K562 (cell line): ENCODE measurements around the gene CDC45. TPM values are rescaled to one million over a fixed set of nuclear protein-coding genes. Genes with fewer than 3 reads are reported as not detected.

Experiments
- GATA2 ChIP-seq: sonication (generic); formaldehyde crosslinking; IDR thresholded peaks from 2 replicates; pipeline ENCODE4 v1.4.0; 2020; ENCODE audit warnings: mild to moderate bottlenecking, missing genetic modification reagents
- HDAC2 ChIP-seq: fragments of 450-650 bp; IDR thresholded peaks from 2 replicates; pipeline ENCODE4 v1.6.1; 2016; ENCODE audit warnings: mild to moderate bottlenecking
- KLF10 ChIP-seq: fragments of 250-450 bp; sonication (Bioruptor Pico); IDR thresholded peaks from 2 replicates; pipeline ENCODE4 v1.6.1; 2021; ENCODE audit warnings: matching md5 sums
- ZBTB1 ChIP-seq: sonication (generic); formaldehyde crosslinking; IDR thresholded peaks from 2 replicates; pipeline ENCODE4 v1.8.1; 2023; ENCODE audit warnings: missing genetic modification reagents, low read depth, mild to moderate bottlenecking, borderline replicate concordance
- ZFP1 ChIP-seq: fragments of 450-650 bp; formaldehyde crosslinking; IDR thresholded peaks from 2 replicates; pipeline ENCODE4 v1.4.0; 2020; ENCODE audit warnings: mild to moderate bottlenecking, mixed read lengths
- ZNF384 ChIP-seq: IDR thresholded peaks from 2 replicates; pipeline ENCODE4 v1.6.1; 2012; ENCODE audit warnings: low read depth, low read length, improper control_type of control experiment
- ZNF695 ChIP-seq: fragments of 450-650 bp; formaldehyde crosslinking; IDR thresholded peaks from 2 replicates; pipeline ENCODE4 v1.4.0; 2020; ENCODE audit warnings: mild to moderate bottlenecking, moderate library complexity
- polyA plus RNA-seq, 8 experiments: library from polyadenylated mRNA; depleted of rRNA in 4 of 8; stranded (reverse) in 5 of 8; unstranded in 3 of 8; fragments of >200 nt; fragmentation: Nextera tagmentation in 2 of 8; fragmentation: Illumina TruSeq in 1 of 8; extraction: Ambion mirVana in 2 of 8; extraction: Trizol in 1 of 8; gene quantifications; 2 replicates each; pipeline versions ENCODE4 v1.2.1 to v1.2.3, GENCODE V29; 2011 to 2014; ENCODE audit warnings: inconsistent platforms in 1 of 8, missing spikeins in 1 of 8
- total RNA-seq, 7 experiments: library from RNA; depleted of rRNA in 6 of 7; stranded (reverse); fragments of >200 nt in 6 of 7; fragmentation: Illumina TruSeq in 2 of 7; extraction: Trizol in 2 of 7; gene quantifications; 2 replicates each; pipeline versions ENCODE4 v1.2.1 to v1.2.3, GENCODE V29; 2011 to 2021; ENCODE audit warnings: low replicate concordance in 1 of 7
- TF ChIP-seq, protein P1 (sequence below): fragments of 450-650 bp; IDR thresholded peaks from 2 replicates; pipeline ENCODE4 v1.6.1; 2018; ENCODE audit warnings: mild to moderate bottlenecking, low read depth; ENCODE audit not compliant: partially characterized antibody
- TF ChIP-seq, protein P2 (sequence below), 2 experiments: fragments of 450-650 bp; IDR thresholded peaks; 2 replicates each; pipeline ENCODE4 v1.6.1; 2016; ENCODE audit warnings: mild to moderate bottlenecking in 2 of 2, borderline replicate concordance in 1 of 2, low read depth in 1 of 2, moderate library complexity in 1 of 2
- TF ChIP-seq, protein P3 (sequence below): fragments of 250-450 bp; sonication (Bioruptor Pico); IDR thresholded peaks from 2 replicates; pipeline ENCODE4 v1.4.0; 2020; ENCODE audit warnings: mild to moderate bottlenecking, moderate library complexity

The CDC45 gene
- total and polyA plus RNA-seq, 9 of the 15 experiments (the other 6 are each of a cell fraction or from before 2014, with no cell fraction given), result 251 to 580 (median 410) TPM

DNA sequence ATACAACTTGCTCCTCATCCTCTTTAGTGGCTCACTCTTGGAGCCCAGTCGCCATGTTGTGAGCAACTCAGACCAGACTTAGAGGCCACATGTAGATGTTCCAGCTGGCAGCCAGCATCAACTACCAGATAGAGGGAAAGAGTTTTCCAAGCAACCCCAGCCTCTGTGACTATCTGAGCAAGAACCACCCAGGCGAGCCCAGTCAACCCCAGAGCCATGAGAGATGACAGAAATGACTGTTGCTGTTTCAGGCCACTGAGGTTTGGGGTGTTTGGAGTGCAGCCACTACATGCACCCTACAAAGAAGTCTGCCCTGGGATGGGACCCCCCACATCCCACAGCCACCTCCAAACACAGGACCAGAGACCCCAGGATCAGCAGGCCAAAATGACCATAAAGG lies 69.2 kb downstream of the CDC45 start (continued):
- TF ChIP-seq, protein P1, sequence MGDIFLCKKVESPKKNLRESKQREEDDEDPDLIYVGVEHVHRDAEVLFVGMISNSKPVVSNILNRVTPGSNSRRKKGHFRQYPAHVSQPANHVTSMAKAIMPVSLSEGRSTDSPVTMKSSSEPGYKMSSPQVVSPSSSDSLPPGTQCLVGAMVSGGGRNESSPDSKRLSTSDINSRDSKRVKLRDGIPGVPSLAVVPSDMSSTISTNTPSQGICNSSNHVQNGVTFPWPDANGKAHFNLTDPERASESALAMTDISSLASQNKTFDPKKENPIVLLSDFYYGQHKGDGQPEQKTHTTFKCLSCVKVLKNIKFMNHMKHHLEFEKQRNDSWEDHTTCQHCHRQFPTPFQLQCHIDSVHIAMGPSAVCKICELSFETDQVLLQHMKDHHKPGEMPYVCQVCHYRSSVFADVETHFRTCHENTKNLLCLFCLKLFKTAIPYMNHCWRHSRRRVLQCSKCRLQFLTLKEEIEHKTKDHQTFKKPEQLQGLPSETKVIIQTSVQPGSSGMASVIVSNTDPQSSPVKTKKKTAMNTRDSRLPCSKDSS, result no peak
- TF ChIP-seq KLF10 (no peak), ZBTB1 (CRISPR knock-in tag) (no peak), ZFP1 (CRISPR knock-in tag) (no peak), GATA2 (CRISPR knock-in tag) (no peak), HDAC2 (no peak), ZNF384 (no peak), ZNF695 (CRISPR knock-in tag) (0 out of 2 replicates have a peak, but pooled peaks have one; percentile 31)
- TF ChIP-seq, protein P2, sequence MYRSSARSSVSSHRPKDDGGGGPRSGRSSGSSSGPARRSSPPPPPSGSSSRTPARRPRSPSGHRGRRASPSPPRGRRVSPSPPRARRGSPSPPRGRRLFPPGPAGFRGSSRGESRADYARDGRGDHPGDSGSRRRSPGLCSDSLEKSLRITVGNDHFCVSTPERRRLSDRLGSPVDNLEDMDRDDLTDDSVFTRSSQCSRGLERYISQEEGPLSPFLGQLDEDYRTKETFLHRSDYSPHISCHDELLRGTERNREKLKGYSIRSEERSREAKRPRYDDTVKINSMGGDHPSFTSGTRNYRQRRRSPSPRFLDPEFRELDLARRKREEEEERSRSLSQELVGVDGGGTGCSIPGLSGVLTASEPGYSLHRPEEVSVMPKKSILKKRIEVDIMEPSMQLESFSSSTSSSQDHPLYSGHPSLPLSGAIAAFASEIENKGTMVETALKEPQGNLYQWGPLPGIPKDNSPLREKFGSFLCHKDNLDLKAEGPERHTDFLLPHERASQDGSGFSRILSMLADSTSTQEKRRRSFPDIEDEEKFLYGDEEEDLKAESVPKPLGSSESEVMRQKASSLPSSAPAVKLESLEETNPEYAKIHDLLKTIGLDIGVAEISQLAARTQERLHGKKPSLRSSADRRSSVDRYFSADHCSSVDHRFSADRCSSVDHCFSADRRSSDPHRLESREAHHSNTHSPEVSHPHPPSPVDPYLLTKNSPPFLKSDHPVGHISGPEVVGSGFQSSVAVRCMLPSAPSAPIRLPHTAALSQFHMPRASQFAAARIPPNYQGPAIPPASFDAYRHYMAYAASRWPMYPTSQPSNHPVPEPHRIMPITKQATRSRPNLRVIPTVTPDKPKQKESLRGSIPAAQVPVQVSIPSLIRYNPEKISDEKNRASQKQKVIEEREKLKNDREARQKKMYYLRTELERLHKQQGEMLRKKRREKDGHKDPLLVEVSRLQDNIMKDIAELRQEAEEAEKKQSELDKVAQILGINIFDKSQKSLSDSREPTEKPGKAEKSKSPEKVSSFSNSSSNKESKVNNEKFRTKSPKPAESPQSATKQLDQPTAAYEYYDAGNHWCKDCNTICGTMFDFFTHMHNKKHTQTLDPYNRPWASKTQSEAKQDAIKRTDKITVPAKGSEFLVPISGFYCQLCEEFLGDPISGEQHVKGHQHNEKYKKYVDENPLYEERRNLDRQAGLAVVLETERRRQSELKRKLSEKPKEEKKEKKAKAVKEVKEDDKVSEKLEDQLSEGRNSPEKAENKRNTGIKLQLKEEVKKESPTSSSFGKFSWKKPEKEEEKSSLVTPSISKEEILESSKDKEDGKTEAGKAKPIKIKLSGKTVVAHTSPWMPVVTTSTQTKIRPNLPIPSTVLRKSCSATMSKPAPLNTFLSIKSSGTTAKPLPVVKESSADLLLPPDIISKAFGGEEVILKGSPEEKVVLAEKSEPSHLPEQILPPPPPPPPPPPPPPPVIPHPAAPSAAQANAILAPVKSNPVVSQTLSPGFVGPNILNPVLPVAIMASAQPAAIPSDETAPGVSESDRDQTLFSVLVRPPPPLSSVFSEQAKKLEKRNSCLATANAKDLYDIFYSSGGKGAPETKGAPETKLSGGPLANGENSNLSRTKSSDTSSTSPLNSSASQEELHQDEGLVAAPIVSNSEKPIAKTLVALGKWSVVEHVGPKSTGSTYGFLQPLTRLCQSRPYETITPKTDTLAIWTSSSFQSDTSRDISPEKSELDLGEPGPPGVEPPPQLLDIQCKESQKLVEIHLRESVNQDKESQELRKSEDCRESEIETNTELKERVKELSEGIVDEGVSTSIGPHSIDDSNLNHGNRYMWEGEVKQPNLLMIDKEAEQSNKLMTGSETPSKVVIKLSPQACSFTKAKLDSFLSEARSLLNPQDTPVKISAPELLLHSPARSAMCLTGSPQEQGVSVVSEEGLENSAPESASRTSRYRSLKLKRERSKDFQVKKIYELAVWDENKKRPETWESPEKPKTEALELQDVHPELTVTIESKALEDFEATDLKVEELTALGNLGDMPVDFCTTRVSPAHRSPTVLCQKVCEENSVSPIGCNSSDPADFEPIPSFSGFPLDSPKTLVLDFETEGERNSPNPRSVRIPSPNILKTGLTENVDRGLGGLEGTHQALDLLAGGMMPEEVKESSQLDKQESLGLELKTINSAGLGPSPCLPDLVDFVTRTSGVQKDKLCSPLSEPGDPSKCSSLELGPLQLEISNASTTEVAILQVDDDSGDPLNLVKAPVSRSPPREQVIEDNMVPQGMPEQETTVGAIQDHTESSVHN (IDR thresholded peaks at IDR 0.05; ENCODE audit: borderline replicate concordance in 1 of 2, low read depth in 1 of 2), result no peak
- TF ChIP-seq, protein P3, sequence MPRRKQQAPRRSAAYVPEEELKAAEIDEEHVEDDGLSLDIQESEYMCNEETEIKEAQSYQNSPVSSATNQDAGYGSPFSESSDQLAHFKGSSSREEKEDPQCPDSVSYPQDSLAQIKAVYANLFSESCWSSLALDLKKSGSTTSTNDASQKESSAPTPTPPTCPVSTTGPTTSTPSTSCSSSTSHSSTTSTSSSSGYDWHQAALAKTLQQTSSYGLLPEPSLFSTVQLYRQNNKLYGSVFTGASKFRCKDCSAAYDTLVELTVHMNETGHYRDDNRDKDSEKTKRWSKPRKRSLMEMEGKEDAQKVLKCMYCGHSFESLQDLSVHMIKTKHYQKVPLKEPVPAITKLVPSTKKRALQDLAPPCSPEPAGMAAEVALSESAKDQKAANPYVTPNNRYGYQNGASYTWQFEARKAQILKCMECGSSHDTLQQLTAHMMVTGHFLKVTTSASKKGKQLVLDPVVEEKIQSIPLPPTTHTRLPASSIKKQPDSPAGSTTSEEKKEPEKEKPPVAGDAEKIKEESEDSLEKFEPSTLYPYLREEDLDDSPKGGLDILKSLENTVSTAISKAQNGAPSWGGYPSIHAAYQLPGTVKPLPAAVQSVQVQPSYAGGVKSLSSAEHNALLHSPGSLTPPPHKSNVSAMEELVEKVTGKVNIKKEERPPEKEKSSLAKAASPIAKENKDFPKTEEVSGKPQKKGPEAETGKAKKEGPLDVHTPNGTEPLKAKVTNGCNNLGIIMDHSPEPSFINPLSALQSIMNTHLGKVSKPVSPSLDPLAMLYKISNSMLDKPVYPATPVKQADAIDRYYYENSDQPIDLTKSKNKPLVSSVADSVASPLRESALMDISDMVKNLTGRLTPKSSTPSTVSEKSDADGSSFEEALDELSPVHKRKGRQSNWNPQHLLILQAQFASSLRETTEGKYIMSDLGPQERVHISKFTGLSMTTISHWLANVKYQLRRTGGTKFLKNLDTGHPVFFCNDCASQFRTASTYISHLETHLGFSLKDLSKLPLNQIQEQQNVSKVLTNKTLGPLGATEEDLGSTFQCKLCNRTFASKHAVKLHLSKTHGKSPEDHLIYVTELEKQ, result no peak
